ENCODE measurements around the gene PSIP1. TPM values are rescaled to one million over a fixed set of nuclear protein-coding genes. Genes with fewer than 3 reads are reported as not detected.

The PSIP1 gene
- polyA plus RNA-seq, 3 donors = 14.7 to 20.2 (median 19.8) TPM

GRCh38 chr9:15492485-15493150 lies 18.2 kb downstream of the PSIP1 start:
- Mint-ChIP-seq H3K27ac (no peak overlapping the region), H3K4me3 (no peak overlapping the region), H3K9me3 (peaks cover 0 to 11% (median 6%) of the 10 kb centered on the region in 7 donors), H3K27me3 (ENCODE audit: low read depth in 3 of 3) (no peaks in the 10 kb centered on the region), H3K36me3 (peaks cover 27 to 49% of the 10 kb centered on the region in 2 donors), H3K4me1 (no peaks in the 10 kb centered on the region)
- 92% methylated on average over 10 of the region's 13 CpGs for WGBS (ENCODE audit: insufficient coverage)
- Histone ChIP-seq H4K20me1 (ENCODE audit: insufficient read depth, low read length) (no peaks in the 10 kb centered on the region), H3K9ac (ENCODE audit: insufficient read depth, low read length, poor library complexity, severe bottlenecking) (no peak overlapping the region), H3K27me3 (ENCODE audit: control insufficient read depth in 2 of 2, insufficient read depth in 2 of 2, low read length in 2 of 2) (no peaks in the 10 kb centered on the region), H3K4me3 (replicated peaks in 1 of 3; ENCODE audit: low read depth in 2 of 3, low read length in 3 of 3) (no peak overlapping the region), H3K27ac (ENCODE audit: low read depth in 1 of 2, low read length in 2 of 2) (no peak overlapping the region), H3K79me2 (ENCODE audit: insufficient read depth, low read length) (peaks cover 9% of the 10 kb centered on the region), H3K9me3 (replicated peaks in 1 of 2; ENCODE audit: control insufficient read depth in 1 of 2, insufficient read depth in 1 of 2, low read length in 2 of 2) (peaks cover 0 to 4% of the 10 kb centered on the region in 2 donors), H3K36me3 (replicated peaks in 1 of 2; ENCODE audit: control insufficient read depth in 1 of 2, insufficient read depth in 2 of 2, low read length in 2 of 2) (peaks cover under 1 to 46% of the 10 kb centered on the region in 2 donors), H3K4me1 (ENCODE audit: control insufficient read depth in 1 of 2, insufficient read depth in 2 of 2, low read length in 2 of 2) (no peaks in the 10 kb centered on the region), H3K4me2 (replicated peaks; ENCODE audit: extremely low read depth, low read length, poor library complexity, severe bottlenecking) (no peak overlapping the region), H2AFZ (ENCODE audit: insufficient read depth, low read depth, low read length, poor library complexity, severe bottlenecking) (no peak overlapping the region)
- intact Hi-C loops (cut with micrococcal nuclease) = no loop called here
- no peak for DNase-seq
- TF ChIP-seq CTCF (IDR thresholded peaks at IDR 0.05) = no peak

- H3K27ac ChIP-seq (ENCODE audit: low read depth in 1 of 2, low read length in 2 of 2) = no peak overlapping the region
- no peak for TF ChIP-seq CTCF (IDR thresholded peaks at IDR 0.05)
- no CpG with 5 or more reads among the region's 1 CpG for WGBS (ENCODE audit: insufficient coverage)
- H3K9me3 ChIP-seq (replicated peaks in 1 of 2; ENCODE audit: control insufficient read depth in 1 of 2, insufficient read depth in 1 of 2, low read length in 2 of 2) = peaks cover 0 to 4% of the 10 kb centered on the region in 2 donors
- Mint-ChIP-seq H3K4me1 (no peaks in the 10 kb centered on the region), H3K9me3 (peaks cover 0 to 11% (median 6%) of the 10 kb centered on the region in 7 donors), H3K36me3 (peaks cover 24 to 49% of the 10 kb centered on the region in 2 donors), H3K4me3 (no peak overlapping the region), H3K27me3 (ENCODE audit: low read depth in 3 of 3) (no peaks in the 10 kb centered on the region), H3K27ac (no peak overlapping the region)
- H2AFZ ChIP-seq (ENCODE audit: insufficient read depth, low read depth, low read length, poor library complexity, severe bottlenecking) = no peak overlapping the region
- H4K20me1 ChIP-seq (ENCODE audit: insufficient read depth, low read length) = no peaks in the 10 kb centered on the region
- DNase-seq = no peak
- no peak overlapping the region for H3K4me3 ChIP-seq (replicated peaks in 1 of 3; ENCODE audit: low read depth in 2 of 3, low read length in 3 of 3)
- intact Hi-C loops (cut with micrococcal nuclease) = no loop called here
- H3K4me2 ChIP-seq (replicated peaks; ENCODE audit: extremely low read depth, low read length, poor library complexity, severe bottlenecking) = no peak overlapping the region
- H3K36me3 ChIP-seq (replicated peaks in 1 of 2; ENCODE audit: control insufficient read depth in 1 of 2, insufficient read depth in 2 of 2, low read length in 2 of 2) = peaks cover 3 to 46% of the 10 kb centered on the region in 2 donors
- peaks cover 5% of the 10 kb centered on the region for H3K79me2 ChIP-seq (ENCODE audit: insufficient read depth, low read length)
- no peak overlapping the region for H3K9ac ChIP-seq (ENCODE audit: insufficient read depth, low read length, poor library complexity, severe bottlenecking)
- no peaks in the 10 kb centered on the region for H3K4me1 ChIP-seq (ENCODE audit: control insufficient read depth in 1 of 2, insufficient read depth in 2 of 2, low read length in 2 of 2)
- H3K27me3 ChIP-seq (ENCODE audit: control insufficient read depth in 2 of 2, insufficient read depth in 2 of 2, low read length in 2 of 2) = no peaks in the 10 kb centered on the region
Measured at GRCh38 chr9:15491950-15492349, 18.8 kb downstream of the PSIP1 start.

Data from CD14-positive monocyte (primary cell).